Measurements from ENCODE around the gene BRIP1. TPM values are rescaled to one million over a fixed set of nuclear protein-coding genes. Genes with fewer than 3 reads are reported as not detected.
"Not testable (repeated sequence)": the region's sequence is repeated elsewhere in the genome, so short reads cannot be mapped to it uniquely, and the experiment has no call there.

Gene BRIP1
- total and polyA plus RNA-seq, 2 donors (not counting 3 experiments of a cell fraction or from before 2014, with no cell fraction given) = 1.8 to 12.1 TPM

DNA sequence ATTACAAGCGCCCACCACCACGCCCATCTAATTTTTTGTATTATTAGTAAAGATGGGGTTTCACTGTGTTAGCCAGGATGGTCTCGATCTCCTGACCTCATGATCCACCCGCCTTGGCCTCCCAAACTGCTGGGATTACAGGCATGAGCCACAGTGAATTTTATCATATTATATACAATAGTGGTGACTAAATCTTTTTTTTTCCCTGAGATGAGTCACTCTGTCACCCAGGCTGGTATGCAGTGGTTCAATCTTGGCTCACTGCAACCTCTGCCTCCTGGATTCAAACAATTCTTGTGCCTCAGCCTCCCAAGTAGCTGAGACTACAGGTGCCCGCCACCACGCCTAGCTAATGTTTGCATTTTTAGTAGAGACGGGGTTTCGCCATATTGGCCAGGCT lies 22.5 kb upstream of the BRIP1 start:
- H3K27me3 ChIP-seq (ENCODE audit: control insufficient read depth in 2 of 2, insufficient read depth in 2 of 2, low read length in 2 of 2); DNase-seq (ENCODE audit: low read depth, low spot score); BruUV-seq (replicated peaks); H3K9ac ChIP-seq (replicated peaks; ENCODE audit: extremely low read depth, insufficient read depth, low read length); intact Hi-C loops (cut with micrococcal nuclease); H3K4me1 ChIP-seq (ENCODE audit: control insufficient read depth, extremely low read depth, insufficient read depth, low read length); H3K4me3 ChIP-seq (replicated peaks in 1 of 3; ENCODE audit: insufficient read depth in 1 of 3, low read depth in 1 of 3, low read length in 3 of 3); H3K79me2 ChIP-seq (ENCODE audit: control insufficient read depth, insufficient read depth, low read length); H2AFZ ChIP-seq (ENCODE audit: low read depth, low read length); H3K36me3 ChIP-seq (ENCODE audit: control insufficient read depth in 2 of 2, extremely low read depth in 1 of 2, insufficient read depth in 2 of 2, low read length in 2 of 2); FAIRE-seq; H3K4me2 ChIP-seq (ENCODE audit: insufficient read depth, low read length); H3K9me3 ChIP-seq (replicated peaks; ENCODE audit: control insufficient read depth, insufficient read depth, low read length); H3K27ac ChIP-seq (ENCODE audit: insufficient read depth, low read depth, low read length); POLR2A ChIA-PET; H3K9me1 ChIP-seq (replicated peaks; ENCODE audit: control insufficient read depth, extremely low read depth, insufficient read depth, low read length); dilution Hi-C loops (cut with MboI; ENCODE audit: extremely low pct_ligation_motif_present, low sequenced_read_pairs); H4K20me1 ChIP-seq (replicated peaks; ENCODE audit: control insufficient read depth, extremely low read depth, insufficient read depth, low read length): not testable (repeated sequence)
- CTCF ChIA-PET = interaction anchor here (1.0 to 1.5 kb wide), 2 partner anchors 13 to 46 kb away, joined by 3 read pairs; no protein-coding TSS in a partner anchor

DNA sequence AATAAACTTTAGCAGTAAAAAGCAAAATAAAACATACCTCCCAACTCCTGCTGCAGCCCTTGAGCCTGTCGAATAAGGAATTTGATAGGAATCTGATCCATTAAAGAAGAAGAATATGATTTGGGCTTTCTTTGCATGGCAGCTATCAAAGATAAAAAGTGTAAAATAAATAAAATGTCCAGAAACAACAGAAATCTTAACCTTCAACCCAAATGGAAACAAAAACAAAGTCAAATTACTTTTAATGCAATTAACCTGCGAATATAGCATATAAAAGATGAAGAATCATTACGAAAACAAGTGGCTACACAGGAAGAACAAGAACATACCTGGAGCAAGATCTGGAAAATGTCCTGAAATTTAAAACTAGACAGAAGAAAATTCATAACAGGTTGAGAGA lies 21.5 kb upstream of the BRIP1 start:
- Histone ChIP-seq H3K9ac (replicated peaks; ENCODE audit: extremely low read depth, insufficient read depth, low read length) (no peak overlapping the region), H3K36me3 (ENCODE audit: control insufficient read depth in 2 of 2, extremely low read depth in 1 of 2, insufficient read depth in 2 of 2, low read length in 2 of 2) (no peaks in the 10 kb centered on the region), H3K9me1 (replicated peaks; ENCODE audit: control insufficient read depth, extremely low read depth, insufficient read depth, low read length) (no peaks in the 10 kb centered on the region), H2AFZ (ENCODE audit: low read depth, low read length) (no peak overlapping the region), H3K9me3 (replicated peaks; ENCODE audit: control insufficient read depth, insufficient read depth, low read length) (no peaks in the 10 kb centered on the region), H3K4me2 (ENCODE audit: insufficient read depth, low read length) (no peak overlapping the region), H3K79me2 (ENCODE audit: control insufficient read depth, insufficient read depth, low read length) (no peaks in the 10 kb centered on the region), H3K27ac (ENCODE audit: insufficient read depth, low read depth, low read length) (no peak overlapping the region), H3K4me3 (replicated peaks in 1 of 3; ENCODE audit: insufficient read depth in 1 of 3, low read depth in 1 of 3, low read length in 3 of 3) (no peak overlapping the region), H3K4me1 (ENCODE audit: control insufficient read depth, extremely low read depth, insufficient read depth, low read length) (no peaks in the 10 kb centered on the region), H3K27me3 (ENCODE audit: control insufficient read depth in 2 of 2, insufficient read depth in 2 of 2, low read length in 2 of 2) (no peaks in the 10 kb centered on the region), H4K20me1 (replicated peaks; ENCODE audit: control insufficient read depth, extremely low read depth, insufficient read depth, low read length) (no peaks in the 10 kb centered on the region)
- no peak for TF ChIP-seq FOS (IDR thresholded peaks at IDR 0.05; ENCODE audit: borderline replicate concordance, insufficient read depth, low read length)
- no peak for TF ChIP-seq GATA2 (IDR thresholded peaks at IDR 0.05; ENCODE audit: insufficient read depth, insufficient read length, low read depth, low read length)
- TF ChIP-seq MYC (IDR thresholded peaks at IDR 0.05; ENCODE audit: low read depth, low read length) = no peak
- TF ChIP-seq, protein P1, sequence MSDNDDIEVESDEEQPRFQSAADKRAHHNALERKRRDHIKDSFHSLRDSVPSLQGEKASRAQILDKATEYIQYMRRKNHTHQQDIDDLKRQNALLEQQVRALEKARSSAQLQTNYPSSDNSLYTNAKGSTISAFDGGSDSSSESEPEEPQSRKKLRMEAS (IDR thresholded peaks at IDR 0.05; ENCODE audit: insufficient read depth, insufficient read length) = no peak
- TF ChIP-seq POLR2A (IDR thresholded peaks at IDR 0.05; ENCODE audit: low read depth, low read length) = no peak
- no peak for TF ChIP-seq EZH2 (IDR thresholded peaks at IDR 0.05; ENCODE audit: borderline replicate concordance, low read depth, low read length, severe bottlenecking)
- no peak for TF ChIP-seq JUN (IDR thresholded peaks at IDR 0.05; ENCODE audit: borderline replicate concordance, insufficient read depth, insufficient read length, low read depth)
- intact Hi-C loops (cut with micrococcal nuclease) = no loop called here
- dilution Hi-C loops (cut with MboI; ENCODE audit: extremely low pct_ligation_motif_present, low sequenced_read_pairs) = no loop called here
- FAIRE-seq (no peak), DNase-seq (ENCODE audit: low read depth, low spot score) (no peak)
- CTCF ChIA-PET = interaction anchor here (1.0 to 1.5 kb wide), 2 partner anchors 14 to 45 kb away, joined by 3 read pairs; no protein-coding TSS in a partner anchor
- BruUV-seq (replicated peaks) = no TSS peak
- POLR2A ChIA-PET = no interaction called here
